ENCODE measurements around the gene TOX2.
A peak's percentile ranks its signal among the peaks of the same experiment; 100 is the strongest.

The TOX2 gene

GRCh38 chr20:43915211-43916072 is 790 bp downstream of the TOX2 start:
- H3K27ac ChIP-seq = no peak overlapping the region
- 0 out of 2 replicates have a peak, but pooled peaks cover 5% of the 10 kb centered on the region for H4K20me1 ChIP-seq
- H3K9ac ChIP-seq = no peak overlapping the region
- peak overlapping the region; percentile 69 for H3K4me2 ChIP-seq
- H3K9me3 ChIP-seq = peaks cover 37% of the 10 kb centered on the region
- no peak for TF ChIP-seq Cebpa-rat (IDR thresholded peaks at IDR 0.05)
- peaks cover 14% of the 10 kb centered on the region for H3K4me1 ChIP-seq
- no peaks in the 10 kb centered on the region for H3K36me3 ChIP-seq
- peak overlapping the region; percentile 67 for H3K4me3 ChIP-seq
- H3K27me3 ChIP-seq = peaks cover 18% of the 10 kb centered on the region

- Histone ChIP-seq H3K36me3 (no peaks in the 10 kb centered on the region), H3K9ac (no peak overlapping the region), H3K27ac (no peak overlapping the region), H3K27me3 (peaks cover 18% of the 10 kb centered on the region), H3K9me3 (peaks cover 34% of the 10 kb centered on the region), H3K4me2 (peak overlapping the region; percentile 69), H4K20me1 (0 out of 2 replicates have a peak, but pooled peaks cover 5% of the 10 kb centered on the region), H3K4me1 (peaks cover 14% of the 10 kb centered on the region), H3K4me3 (no peak overlapping the region; the same call in 1 of the 2 replicates)
- TF ChIP-seq Cebpa-rat (IDR thresholded peaks at IDR 0.05) = no peak
Measured at GRCh38 chr20:43916073-43916880, 1.6 kb downstream of the TOX2 start.

- Histone ChIP-seq H3K9me3 (peaks cover 29% of the 10 kb centered on the region), H3K4me3 (no peak overlapping the region), H3K4me2 (no peak overlapping the region), H3K9ac (no peak overlapping the region), H3K27me3 (peaks cover 18% of the 10 kb centered on the region), H3K4me1 (peaks cover 14% of the 10 kb centered on the region), H3K27ac (no peak overlapping the region), H4K20me1 (0 out of 2 replicates have a peak, but pooled peaks cover 5% of the 10 kb centered on the region), H3K36me3 (no peaks in the 10 kb centered on the region)
- TF ChIP-seq Cebpa-rat (IDR thresholded peaks at IDR 0.05) = no peak
Measured at GRCh38 chr20:43916881-43917371, 2.3 kb downstream of the TOX2 start.

GRCh38 chr20:43917380-43917779 is 2.7 kb downstream of the TOX2 start:
- peaks cover 24% of the 10 kb centered on the region for H3K9me3 ChIP-seq
- 0 out of 2 replicates have a peak, but pooled peaks cover 5% of the 10 kb centered on the region for H4K20me1 ChIP-seq
- no peaks in the 10 kb centered on the region for H3K36me3 ChIP-seq
- H3K27me3 ChIP-seq = peaks cover 18% of the 10 kb centered on the region
- no peak overlapping the region for H3K27ac ChIP-seq
- H3K4me2 ChIP-seq = no peak overlapping the region
- peaks cover 14% of the 10 kb centered on the region for H3K4me1 ChIP-seq
- no peak for TF ChIP-seq Cebpa-rat (IDR thresholded peaks at IDR 0.05)
- no peak overlapping the region for H3K4me3 ChIP-seq
- H3K9ac ChIP-seq = no peak overlapping the region

- H3K9me3 ChIP-seq = peaks cover 9% of the 10 kb centered on the region; the same call in 1 of the 2 replicates
- H4K20me1 ChIP-seq = 0 out of 2 replicates have a peak, but pooled peaks cover 5% of the 10 kb centered on the region
- peaks cover 20% of the 10 kb centered on the region for H3K4me1 ChIP-seq
- H3K9ac ChIP-seq = no peak overlapping the region
- no peaks in the 10 kb centered on the region for H3K36me3 ChIP-seq
- no peak overlapping the region for H3K4me3 ChIP-seq
- no peak overlapping the region for H3K4me2 ChIP-seq
- no peak overlapping the region for H3K27ac ChIP-seq
- peaks cover 18% of the 10 kb centered on the region for H3K27me3 ChIP-seq
- TF ChIP-seq Cebpa-rat (IDR thresholded peaks at IDR 0.05) = no peak
Measured at GRCh38 chr20:43919686-43920403, 5.2 kb downstream of the TOX2 start.

GRCh38 chr20:43920797-43921196 is 6.1 kb downstream of the TOX2 start:
- Histone ChIP-seq H3K4me2 (no peak overlapping the region), H3K9ac (no peak overlapping the region), H4K20me1 (0 out of 2 replicates have a peak, but pooled peaks cover 5% of the 10 kb centered on the region), H3K27me3 (peaks cover 9% of the 10 kb centered on the region), H3K4me1 (peaks cover 22% of the 10 kb centered on the region), H3K36me3 (no peaks in the 10 kb centered on the region), H3K27ac (no peak overlapping the region), H3K9me3 (no peaks in the 10 kb centered on the region), H3K4me3 (no peak overlapping the region)
- TF ChIP-seq Cebpa-rat (IDR thresholded peaks at IDR 0.05) = no peak

GRCh38 chr20:43921227-43921780 is 6.7 kb downstream of the TOX2 start:
- no peak overlapping the region for H3K9ac ChIP-seq
- H3K4me1 ChIP-seq = peaks cover 22% of the 10 kb centered on the region
- no peak overlapping the region for H3K4me3 ChIP-seq
- peaks cover 4% of the 10 kb centered on the region for H3K27me3 ChIP-seq
- H3K4me2 ChIP-seq = no peak overlapping the region
- no peaks in the 10 kb centered on the region for H3K9me3 ChIP-seq
- TF ChIP-seq Cebpa-rat (IDR thresholded peaks at IDR 0.05) = no peak
- no peaks in the 10 kb centered on the region for H3K36me3 ChIP-seq
- H4K20me1 ChIP-seq = 0 out of 2 replicates have a peak, but pooled peaks cover 5% of the 10 kb centered on the region
- H3K27ac ChIP-seq = no peak overlapping the region

- H4K20me1 ChIP-seq = 0 out of 2 replicates have a peak, but pooled peaks cover 5% of the 10 kb centered on the region
- no peaks in the 10 kb centered on the region for H3K27me3 ChIP-seq
- H3K4me1 ChIP-seq = peaks cover 27% of the 10 kb centered on the region
- no peak overlapping the region for H3K4me3 ChIP-seq
- no peaks in the 10 kb centered on the region for H3K36me3 ChIP-seq
- no peak overlapping the region for H3K27ac ChIP-seq
- no peak overlapping the region for H3K9ac ChIP-seq
- H3K9me3 ChIP-seq = no peaks in the 10 kb centered on the region
- H3K4me2 ChIP-seq = no peak overlapping the region
- TF ChIP-seq Cebpa-rat (IDR thresholded peaks at IDR 0.05) = no peak
Measured at GRCh38 chr20:43922614-43923013, 8.0 kb downstream of the TOX2 start.

GRCh38 chr20:43923322-43923721 is 8.7 kb downstream of the TOX2 start:
- no peaks in the 10 kb centered on the region for H3K27me3 ChIP-seq
- H3K36me3 ChIP-seq = no peaks in the 10 kb centered on the region
- TF ChIP-seq Cebpa-rat (IDR thresholded peaks at IDR 0.05) = no peak
- no peaks in the 10 kb centered on the region for H4K20me1 ChIP-seq
- no peaks in the 10 kb centered on the region for H3K9me3 ChIP-seq
- H3K4me1 ChIP-seq = peaks cover 27% of the 10 kb centered on the region
- no peak overlapping the region for H3K9ac ChIP-seq
- no peak overlapping the region for H3K4me3 ChIP-seq
- no peak overlapping the region for H3K4me2 ChIP-seq
- H3K27ac ChIP-seq = no peak overlapping the region

All from BLaER1 (cell line).